Stimulated activated CD8-positive, alpha-beta memory T cell treated with anti-CD3 and anti-CD28 coated beads, Interleukin-15, amount 100 ng/mL, for 1 hour (primary cell): Measurements from ENCODE around the gene CD72.
"Not testable (repeated sequence)": the region's sequence is repeated elsewhere in the genome, so short reads cannot be mapped to it uniquely, and the experiment has no call there.

Source experiments
- DNase-seq: peaks from one replicate; pipeline ENCODE4 v3.0.0-alpha.2; 2020; ENCODE audit warnings: low read depth

The CD72 gene

DNA sequence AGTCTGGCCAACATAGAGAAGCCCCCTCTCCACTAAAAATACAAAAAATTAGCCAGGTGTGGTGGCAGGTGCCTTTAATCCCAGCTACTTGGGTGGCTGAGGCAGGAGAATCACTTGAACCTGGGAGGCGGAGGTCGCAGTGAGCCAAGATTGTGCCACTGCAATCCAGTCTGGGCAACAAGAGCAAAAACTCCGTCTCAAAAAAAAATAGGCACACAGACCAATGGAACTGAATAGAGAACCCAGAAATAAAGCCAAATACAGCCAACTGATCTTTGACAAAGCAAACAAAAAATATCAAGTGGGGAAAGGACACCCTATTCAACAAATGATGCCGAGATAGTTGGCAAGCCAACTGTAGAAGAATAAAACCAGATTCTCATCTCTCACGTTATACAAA is 29.7 kb downstream of the CD72 start:
- not testable (repeated sequence) for DNase-seq

DNA sequence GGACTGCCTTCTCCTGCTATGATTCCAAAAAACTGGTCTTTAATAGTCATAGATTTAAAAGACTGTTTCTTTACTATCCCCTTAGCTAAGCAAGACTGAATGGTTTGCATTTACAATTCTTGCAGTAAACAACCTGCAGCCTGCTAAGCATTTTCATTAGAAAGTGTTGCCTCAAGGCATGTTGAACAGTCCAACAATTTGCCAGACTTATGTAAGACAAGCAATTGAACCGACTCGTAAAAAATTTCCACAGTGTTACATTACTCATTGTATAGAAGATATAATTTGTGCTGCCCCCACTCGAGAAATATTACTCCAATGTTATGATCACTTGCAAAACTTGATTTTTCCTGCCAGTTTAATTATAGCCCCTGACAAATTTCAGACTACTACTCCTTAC is 33.5 kb downstream of the CD72 start:
- not testable (repeated sequence) for DNase-seq

DNA sequence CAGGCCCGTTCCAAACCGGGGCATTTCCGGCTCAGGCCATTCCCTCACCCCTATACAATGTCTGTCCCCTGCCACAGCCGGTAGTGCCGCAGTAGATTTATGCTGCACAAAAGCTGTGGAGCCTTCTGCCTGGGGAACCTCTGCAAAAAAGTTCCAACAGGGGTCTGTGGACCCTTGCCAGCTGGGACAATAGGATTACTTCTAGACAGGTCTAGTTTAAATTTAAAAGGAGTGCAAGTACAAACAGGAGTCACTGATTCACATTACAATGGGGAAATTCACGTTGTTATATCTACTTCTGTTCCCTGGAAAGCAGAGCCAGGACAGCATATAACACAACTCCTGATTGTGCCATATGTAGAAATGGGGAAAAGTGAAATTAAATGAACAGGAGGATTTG is 34.7 kb downstream of the CD72 start:
- DNase-seq: not testable (repeated sequence)

DNA sequence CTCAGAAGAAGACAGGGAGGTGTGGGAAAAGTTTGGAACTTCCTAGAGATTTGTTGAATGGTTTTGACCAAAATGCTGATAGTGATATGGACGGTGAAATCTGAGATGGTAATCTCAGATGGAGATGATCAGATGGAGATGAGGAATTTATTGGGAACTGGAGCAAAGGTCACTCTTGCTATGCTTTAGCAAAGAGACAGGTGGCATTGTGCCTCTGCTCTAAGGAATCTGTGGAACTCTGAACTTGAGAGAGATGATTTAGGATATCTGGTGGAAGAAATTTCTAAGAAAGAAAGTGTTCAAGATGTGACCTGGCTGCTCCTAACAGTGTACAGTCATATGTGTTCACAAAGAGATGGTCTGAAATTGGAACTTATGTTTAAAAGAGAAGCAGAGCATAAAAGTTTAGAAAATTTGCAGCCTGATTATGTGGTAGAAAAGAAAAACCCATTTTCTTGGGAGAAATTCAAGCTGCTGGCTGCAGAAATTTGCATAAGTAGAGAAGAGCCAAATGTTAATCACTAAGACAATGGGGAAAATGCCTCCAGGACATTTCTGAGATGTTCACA is 38.5 kb downstream of the CD72 start:
- not testable (repeated sequence) for DNase-seq

DNA sequence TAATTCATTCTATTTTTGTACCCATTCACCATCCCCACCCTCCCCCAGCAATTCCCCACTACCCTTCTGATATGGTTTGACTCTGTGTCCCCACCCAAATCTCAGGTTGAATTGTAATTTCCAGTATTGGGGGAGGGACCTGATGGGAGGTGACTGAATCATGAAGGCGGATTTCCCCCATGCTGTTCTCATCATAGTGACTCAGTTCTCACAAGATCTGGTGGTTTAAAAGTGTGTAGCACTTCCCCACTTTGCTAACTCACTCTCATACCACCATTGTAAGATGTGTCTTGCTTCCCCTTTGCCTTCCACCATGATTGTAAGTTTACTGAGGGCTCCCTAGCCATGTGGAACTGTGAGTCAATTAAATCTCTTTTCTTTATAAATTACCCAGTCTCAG is 39.1 kb downstream of the CD72 start:
- DNase-seq: no peak

DNA sequence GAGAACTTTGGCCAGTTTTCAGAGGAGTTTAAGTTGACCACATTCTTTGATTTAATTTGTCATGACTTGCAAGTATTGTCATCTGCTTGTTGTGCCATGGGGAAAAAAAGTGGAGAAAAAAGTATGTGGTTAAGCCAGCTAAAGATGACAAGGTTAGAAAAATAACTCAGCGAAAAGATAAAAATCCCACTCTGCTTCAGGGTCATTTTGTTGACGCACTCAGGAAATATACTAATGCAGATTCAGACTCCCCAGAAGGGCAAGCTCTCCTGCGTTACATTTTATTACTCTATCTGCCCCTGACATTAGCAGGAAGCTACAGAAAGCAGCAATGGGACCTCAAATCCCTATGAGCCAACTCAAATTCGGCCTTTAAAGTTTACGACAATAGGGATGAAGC is 40.7 kb downstream of the CD72 start:
- no peak for DNase-seq

DNA sequence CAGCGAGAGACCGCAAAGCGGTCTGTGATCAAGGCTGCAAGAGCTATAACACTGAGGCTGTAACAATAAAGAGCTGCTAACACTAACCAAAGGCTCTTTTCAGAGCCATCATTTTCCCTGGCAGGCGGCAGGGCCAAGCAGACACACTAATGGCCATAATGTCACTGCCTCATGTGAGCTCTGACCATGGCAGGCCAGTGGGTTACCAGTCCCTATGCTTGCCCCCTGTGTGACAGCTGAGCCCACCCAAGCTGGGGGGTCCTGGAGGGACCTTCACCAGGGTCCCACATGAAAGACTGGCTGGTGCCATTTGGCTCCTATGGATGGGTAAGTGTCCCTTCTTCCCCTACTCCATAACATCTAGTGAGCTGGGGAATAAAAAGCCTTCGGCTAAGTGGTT is 42.7 kb downstream of the CD72 start:
- no peak for DNase-seq

DNA sequence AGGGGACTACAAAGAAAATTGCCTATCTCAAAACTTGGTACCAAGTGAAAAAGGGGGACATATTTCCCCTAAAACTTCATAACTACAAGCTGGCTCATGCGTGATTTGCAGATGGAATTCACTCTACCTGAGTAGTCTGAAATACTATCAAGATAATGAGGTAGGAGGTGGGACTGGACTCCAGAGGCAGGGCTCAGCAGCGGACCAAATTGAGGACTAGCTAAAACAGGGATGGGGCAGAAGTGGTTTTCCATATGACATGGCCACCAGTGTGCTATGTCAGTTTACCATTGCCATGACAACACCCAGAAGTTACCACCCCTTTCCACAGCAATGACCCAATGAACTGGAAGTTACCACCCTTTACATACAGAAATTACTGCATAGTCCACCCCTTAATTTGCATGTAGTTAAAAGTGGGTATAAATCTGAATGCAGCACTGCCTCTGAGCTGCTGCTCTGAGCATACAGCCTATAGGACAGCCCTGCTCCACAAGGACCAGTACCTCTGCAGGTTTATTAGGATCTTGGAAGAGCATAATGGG is 43.6 kb downstream of the CD72 start:
- no peak for DNase-seq

DNA sequence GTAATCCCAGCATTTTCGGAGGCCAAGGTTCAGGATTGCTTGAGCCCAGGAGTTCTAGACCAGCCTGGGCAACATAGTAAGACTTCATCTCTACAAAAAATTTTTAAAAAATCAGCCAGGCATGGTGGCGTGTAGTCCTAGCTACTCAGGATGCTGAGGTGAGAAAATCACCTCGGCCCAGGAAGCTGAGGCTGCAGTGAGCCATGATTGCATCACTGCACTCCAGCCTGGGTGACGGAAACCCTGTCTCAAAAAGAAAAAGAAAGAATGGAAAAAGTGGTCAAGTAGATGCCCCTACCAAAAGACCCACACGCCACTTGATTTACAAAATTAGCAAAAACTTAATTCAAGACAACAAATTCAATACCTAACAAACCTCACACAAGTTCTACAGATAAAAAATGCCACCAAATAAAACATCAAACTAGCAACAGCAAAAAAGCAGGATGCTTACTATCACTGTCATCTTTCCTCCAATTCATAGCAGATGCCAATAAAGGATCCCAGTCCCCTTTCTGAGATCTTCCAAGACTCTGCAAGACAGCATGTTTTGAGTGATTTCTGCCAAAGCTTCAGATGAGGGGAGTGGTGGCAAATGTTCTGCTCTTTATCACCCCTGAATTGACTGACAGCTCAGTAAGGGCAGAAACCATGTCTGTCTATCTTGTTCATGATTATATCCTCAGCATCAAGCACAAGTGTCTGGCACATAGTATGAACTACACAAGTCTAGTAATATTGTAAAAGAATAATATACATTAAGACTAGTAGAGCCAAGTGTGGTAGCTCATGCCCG is 47.3 kb downstream of the CD72 start:
- no peak for DNase-seq

DNA sequence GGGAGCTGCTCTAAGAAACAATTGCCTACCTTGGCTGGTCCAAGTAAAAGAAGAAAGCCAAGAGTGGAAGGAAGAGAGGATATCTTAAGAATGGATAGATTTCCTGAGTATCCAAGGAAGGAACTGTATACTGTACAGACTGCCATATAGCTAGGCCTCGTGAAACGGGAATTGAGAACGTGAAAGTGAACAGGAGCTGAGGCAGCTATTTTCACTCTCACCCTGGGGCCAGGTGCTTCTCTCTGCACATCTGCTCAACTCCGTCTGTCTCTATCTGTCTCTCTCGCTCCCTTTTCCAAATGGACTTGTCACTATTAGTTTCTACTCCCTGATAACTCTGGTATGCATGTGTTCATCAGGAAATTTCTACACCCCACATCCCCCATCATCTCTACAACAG is 49.0 kb downstream of the CD72 start:
- DNase-seq: no peak

DNA sequence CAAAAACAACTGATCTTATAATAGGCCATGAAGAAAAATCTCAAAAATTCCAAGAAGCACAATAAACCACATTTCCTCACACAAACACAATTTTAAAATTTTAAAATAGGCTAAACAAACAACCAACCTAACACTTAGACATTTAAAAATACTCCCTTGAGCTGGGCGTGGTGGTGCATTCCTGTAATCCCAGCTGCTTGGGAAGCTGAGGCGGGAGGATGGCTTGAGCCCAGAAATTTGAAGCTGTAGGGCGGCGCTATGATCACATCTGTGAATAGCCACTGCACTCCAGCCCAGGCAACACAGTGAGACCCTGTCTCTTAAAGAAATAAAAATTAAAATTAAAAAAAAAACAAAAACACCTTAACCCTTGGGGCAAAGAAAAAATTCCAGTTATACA is 50.0 kb downstream of the CD72 start:
- no peak for DNase-seq

DNA sequence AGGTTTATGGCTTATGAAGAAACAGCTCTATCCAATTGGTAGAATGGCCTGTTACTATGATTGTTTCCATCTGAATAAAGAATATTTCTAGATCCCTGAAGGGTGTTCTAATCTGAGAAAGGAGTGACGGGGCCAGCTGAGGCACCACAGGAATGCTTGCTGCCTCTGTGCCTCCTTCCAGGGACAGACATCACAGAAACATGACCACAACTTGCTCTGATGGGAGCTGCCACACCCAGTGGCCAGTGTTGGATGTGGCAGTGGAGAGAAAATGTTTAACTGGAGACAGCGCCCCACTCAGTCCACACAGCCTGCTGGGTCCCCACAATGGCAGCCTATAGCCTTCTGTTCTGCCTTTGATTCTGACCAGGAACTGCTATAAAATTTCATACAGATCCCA is 51.8 kb downstream of the CD72 start:
- no peak for DNase-seq

DNA sequence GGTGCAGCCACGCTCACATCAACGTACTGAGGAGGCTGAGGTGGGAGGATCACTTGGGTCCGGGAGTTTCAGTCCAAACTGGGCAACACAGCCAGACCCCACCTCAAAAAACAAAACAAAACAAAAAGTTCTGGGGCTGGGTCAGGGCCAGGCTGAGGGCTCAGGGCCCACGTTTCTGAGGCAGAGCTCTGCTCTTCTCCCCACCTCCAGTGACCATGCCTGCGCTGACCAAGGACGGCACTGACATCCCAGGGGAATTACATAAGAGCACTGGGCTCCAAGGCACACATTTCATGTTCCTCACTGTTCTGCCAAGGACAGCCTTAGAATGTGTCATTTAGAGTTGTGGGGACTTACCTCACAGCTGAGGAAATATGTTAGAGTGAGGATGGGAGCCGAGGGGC is 53.6 kb downstream of the CD72 start:
- DNase-seq: no peak

DNA sequence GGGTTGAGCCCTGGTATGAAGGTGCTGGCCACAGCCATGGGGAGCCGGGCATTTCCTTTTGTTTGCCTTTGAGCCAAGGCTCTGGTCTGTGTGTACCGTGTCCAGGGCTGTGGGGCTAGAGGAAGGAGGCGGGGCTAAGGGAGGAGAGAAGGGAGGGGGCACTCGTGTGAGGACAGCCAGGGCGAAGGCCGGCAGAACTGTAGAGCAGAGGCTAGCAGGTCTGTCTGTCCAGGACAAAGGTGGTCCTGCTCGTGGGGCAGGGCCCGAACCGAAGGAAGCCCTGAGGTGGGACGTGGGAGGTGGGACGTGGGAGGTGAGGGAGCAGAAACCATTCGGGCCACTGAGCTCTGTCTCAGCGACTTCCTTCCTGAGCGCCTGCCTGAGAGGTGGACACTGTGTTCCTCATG is 54.4 kb downstream of the CD72 start:
- no peak for DNase-seq

DNA sequence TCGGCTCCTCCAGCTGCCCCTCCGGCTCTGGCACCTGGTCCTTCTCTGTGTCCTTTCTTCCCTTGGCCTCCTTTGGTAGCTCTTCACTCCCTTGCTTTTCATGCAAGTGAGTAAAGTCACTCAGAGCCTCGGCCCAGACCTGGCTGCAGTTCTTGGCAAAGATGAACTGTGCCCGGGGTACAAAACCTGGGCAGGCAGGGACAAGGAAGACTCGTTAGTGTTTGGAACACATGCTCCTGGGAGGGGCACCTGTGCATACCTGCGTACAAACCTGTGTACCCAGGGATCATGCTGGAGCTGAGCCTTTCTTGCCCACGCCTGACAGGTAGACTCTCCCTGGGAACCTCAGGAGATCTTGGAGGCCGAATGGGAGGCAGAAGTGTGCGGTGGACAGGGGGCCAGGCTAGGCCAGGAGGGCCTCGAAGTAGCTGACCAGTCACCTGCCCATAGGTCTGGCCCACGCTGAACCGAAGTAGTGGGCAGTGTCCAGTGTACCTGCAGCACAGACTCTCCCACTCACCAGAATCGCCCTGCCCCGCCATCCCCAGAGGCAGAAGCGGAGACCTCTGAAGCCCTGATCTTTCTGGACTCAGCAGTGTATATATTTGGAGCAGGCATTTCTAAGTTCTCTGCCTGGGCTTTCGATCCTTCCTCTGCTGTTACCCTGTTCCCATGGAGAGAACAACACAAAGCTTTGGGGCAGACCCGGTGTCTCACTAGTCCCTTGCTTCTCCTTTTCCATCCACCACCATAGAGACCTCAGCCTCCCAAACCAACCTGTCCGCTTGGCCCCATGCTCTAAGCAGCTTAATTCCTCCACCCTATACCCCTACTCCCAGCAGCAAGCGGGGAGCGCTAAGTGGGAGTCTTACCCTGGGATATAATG is 55.1 kb downstream of the CD72 start:
- DNase-seq: no peak

DNA sequence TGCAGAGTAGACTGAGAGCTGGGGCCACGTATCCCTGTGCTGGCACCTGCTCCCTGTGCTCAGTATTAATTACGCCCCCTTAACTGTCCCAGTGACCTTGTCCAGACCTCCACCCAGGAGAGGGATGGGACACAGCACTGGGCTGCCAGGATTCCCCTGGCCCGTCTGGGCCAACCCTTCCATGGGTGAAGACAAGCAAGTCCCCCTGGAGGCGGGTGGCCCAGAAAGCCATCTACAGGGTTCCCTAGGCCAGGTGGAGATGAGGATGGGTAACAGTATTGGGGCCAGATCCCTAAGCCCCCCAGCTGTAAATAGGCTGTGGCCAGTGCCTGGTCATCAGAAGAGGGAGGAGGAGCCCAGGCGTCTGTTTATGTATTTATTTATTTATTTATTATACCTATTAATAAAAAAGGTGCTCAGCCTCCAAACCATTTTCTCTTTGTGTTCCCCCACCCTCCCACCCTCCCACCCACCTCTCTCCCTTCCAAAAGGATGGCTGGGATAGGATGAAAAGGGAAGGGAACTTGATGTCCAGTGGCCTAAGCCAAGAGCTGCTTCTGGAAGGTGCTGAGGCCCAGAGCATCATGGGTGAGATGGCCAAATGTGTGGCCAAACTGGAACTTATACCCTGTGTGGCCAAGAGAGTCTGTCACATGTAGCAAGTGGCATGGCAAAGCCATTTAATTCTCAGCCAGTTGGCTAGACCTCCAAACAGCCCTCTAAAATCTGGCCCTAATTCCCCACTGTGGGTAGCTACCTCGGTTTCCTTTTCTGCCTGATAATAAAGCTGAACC is 56.5 kb downstream of the CD72 start:
- no peak for DNase-seq

DNA sequence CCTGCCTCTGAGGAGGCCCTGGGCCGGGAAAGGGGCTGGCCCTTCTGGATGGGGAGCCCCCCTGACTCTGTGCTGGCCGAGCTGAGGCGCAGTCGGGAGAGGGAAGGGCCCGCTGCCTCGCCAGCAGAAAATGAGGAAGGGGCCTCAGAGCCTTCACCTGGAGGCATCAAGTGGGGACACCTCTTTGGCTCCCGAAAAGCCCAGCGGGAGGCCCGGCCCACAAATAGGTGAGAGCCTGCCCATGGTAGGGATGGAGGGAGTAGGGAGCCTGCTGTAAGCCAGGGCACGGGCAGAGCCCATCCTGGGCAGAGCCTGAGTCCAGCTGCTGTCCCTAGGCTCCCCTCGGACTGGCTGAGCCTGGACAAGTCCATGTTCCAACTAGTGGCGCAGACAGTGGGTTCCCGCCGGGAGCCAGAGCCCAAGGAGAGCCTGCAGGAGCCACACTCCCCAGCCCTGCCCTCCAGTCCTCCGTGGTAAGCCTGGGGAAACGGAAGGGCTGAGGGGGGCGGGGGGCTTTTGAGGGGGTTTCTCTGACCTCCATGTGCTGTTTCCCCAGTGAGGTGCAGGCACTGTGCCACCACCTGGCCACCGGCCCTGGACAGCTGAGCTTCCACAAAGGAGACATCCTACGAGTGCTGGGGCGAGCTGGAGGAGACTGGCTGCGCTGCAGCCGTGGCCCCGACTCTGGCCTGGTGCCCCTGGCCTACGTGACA is 57.4 kb downstream of the CD72 start:
- no peak for DNase-seq
